22Rv1 (cell line): ENCODE data around the gene RNF152.

ENCODE experiments used
- ZFX ChIP-seq: fragments of 450-650 bp; IDR thresholded peaks from 2 replicates; pipeline ENCODE4 v1.6.1; 2017; ENCODE audit warnings: antibody characterized with exemption, borderline replicate concordance
- TF ChIP-seq, protein P1 (sequence below): fragments of 450-650 bp; IDR thresholded peaks from 2 replicates; pipeline ENCODE4 v1.5.1; 2017; ENCODE audit warnings: mild to moderate bottlenecking

DNA sequence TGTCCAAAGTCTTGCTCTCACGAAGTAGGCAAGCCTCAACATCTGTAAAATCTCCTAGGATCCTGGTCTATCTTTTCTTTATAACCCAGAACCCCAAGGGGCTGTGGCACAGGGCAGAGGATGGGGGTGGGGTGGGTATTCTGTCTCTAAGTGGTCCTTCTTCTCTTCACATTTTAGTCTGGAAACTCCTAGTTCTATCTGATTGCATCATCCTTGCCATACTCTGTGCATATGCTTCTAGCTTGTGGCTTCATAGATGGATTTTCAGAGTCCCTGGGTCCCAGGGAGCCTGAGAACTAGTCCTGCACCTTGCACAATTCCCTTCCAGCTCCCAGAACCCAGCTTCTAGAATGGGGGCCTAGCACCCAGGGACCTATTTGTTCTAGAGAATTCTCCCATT lies 52.5 kb downstream of the RNF152 start:
- TF ChIP-seq, protein P1, sequence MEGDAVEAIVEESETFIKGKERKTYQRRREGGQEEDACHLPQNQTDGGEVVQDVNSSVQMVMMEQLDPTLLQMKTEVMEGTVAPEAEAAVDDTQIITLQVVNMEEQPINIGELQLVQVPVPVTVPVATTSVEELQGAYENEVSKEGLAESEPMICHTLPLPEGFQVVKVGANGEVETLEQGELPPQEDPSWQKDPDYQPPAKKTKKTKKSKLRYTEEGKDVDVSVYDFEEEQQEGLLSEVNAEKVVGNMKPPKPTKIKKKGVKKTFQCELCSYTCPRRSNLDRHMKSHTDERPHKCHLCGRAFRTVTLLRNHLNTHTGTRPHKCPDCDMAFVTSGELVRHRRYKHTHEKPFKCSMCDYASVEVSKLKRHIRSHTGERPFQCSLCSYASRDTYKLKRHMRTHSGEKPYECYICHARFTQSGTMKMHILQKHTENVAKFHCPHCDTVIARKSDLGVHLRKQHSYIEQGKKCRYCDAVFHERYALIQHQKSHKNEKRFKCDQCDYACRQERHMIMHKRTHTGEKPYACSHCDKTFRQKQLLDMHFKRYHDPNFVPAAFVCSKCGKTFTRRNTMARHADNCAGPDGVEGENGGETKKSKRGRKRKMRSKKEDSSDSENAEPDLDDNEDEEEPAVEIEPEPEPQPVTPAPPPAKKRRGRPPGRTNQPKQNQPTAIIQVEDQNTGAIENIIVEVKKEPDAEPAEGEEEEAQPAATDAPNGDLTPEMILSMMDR = no peak
- TF ChIP-seq ZFX = no peak
